K562 (cell line): ENCODE results near the gene ODAPH.

Experiments used
- BACH1 ChIP-seq: fragments of 200-800 bp; sonication (Bioruptor generic); IDR thresholded peaks from 2 replicates; pipeline ENCODE4 v1.6.1; 2016; ENCODE audit warnings: missing genetic modification characterization, missing compliant biosample characterization
- EZH2 ChIP-seq: IDR thresholded peaks from 2 replicates; pipeline ENCODE4 v1.6.1; 2012; ENCODE audit warnings: low read depth, mild to moderate bottlenecking, inconsistent platforms, low read length, borderline replicate concordance
- MAFK ChIP-seq: IDR thresholded peaks from 2 replicates; pipeline ENCODE4 v1.6.1; 2011; ENCODE audit warnings: low read length, improper control_type of control experiment
- MTF1 ChIP-seq: fragments of 250-450 bp; sonication (Bioruptor Pico); IDR thresholded peaks from 2 replicates; pipeline ENCODE4 v1.9.0; 2021; ENCODE audit warnings: moderate library complexity, mild to moderate bottlenecking, inconsistent platforms, borderline replicate concordance
- POLR2A ChIP-seq: fragments of 450-650 bp; conservative IDR thresholded peaks from 2 replicates; pipeline ENCODE4 v1.6.1; 2016
- RAD21 ChIP-seq, 2 experiments: fragments of 250-450 bp in 1 of 2; fragments of 450-650 bp in 1 of 2; sonication (Bioruptor Pico) in 1 of 2; formaldehyde crosslinking in 1 of 2; IDR thresholded peaks in 1 of 2; conservative IDR thresholded peaks in 1 of 2; 2 replicates each; pipeline versions ENCODE4 v1.4.0 to v1.8.0; 2020 to 2022; ENCODE audit warnings: mild to moderate bottlenecking in 2 of 2, moderate library complexity in 1 of 2
- SIN3A ChIP-seq, 2 experiments: fragments of 150-350 bp in 1 of 2; IDR thresholded peaks; 2 replicates each; pipeline ENCODE4 v1.6.1; 2011 to 2016; ENCODE audit warnings: borderline replicate concordance in 2 of 2, low read depth in 2 of 2, low read length in 2 of 2, mild to moderate bottlenecking in 2 of 2, moderate library complexity in 2 of 2; ENCODE audit not compliant: control insufficient read depth in 1 of 2
- STAT5B ChIP-seq: fragments of 250-450 bp; sonication (Bioruptor Pico); IDR thresholded peaks from 2 replicates; pipeline ENCODE4 v1.8.0; 2021; ENCODE audit warnings: mild to moderate bottlenecking, inconsistent platforms
- TBP ChIP-seq: optimal IDR thresholded peaks from 2 replicates; pipeline ENCODE3; 2011; ENCODE audit warnings: low read depth, low read length, improper control_type of control experiment
- TEAD4 ChIP-seq, 2 experiments: sonication (generic) in 1 of 2; formaldehyde crosslinking in 1 of 2; IDR thresholded peaks; 2 replicates each; pipeline versions ENCODE4 v1.6.1 to v1.8.0; 2012 to 2022; ENCODE audit warnings: borderline replicate concordance in 1 of 2, inconsistent platforms in 1 of 2, low read length in 1 of 2, mild to moderate bottlenecking in 1 of 2, missing genetic modification reagents in 1 of 2
- ZNF780A ChIP-seq: fragments of 250-450 bp; sonication (Bioruptor Pico); IDR thresholded peaks from 2 replicates; pipeline ENCODE4 v1.5.0; 2021; ENCODE audit warnings: mild to moderate bottlenecking
- TF ChIP-seq, protein P1 (sequence below): sonication (generic); formaldehyde crosslinking; IDR thresholded peaks from 2 replicates; pipeline ENCODE4 v1.8.1; 2023; ENCODE audit warnings: mild to moderate bottlenecking, missing genetic modification reagents, moderate library complexity

DNA sequence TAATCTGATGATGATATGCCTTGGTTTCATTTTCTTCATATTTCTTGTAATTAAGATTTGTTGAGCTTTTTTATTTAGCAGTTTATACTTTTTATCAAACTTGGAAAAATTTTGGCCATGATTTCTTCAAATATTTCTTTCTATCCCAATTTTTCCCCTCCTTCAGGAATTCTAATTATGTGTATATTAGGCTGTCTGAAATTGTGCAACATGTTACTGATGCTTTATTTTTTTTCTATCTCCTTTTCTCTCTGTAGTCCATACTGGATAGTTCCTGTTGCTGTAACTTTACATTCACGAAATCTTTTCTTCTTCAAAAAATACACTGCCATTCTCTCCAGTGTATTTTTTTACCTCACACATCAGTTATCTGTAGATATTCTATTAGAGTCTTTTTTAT, 30.8 kb upstream of the ODAPH start:
- TF ChIP-seq, protein P1, sequence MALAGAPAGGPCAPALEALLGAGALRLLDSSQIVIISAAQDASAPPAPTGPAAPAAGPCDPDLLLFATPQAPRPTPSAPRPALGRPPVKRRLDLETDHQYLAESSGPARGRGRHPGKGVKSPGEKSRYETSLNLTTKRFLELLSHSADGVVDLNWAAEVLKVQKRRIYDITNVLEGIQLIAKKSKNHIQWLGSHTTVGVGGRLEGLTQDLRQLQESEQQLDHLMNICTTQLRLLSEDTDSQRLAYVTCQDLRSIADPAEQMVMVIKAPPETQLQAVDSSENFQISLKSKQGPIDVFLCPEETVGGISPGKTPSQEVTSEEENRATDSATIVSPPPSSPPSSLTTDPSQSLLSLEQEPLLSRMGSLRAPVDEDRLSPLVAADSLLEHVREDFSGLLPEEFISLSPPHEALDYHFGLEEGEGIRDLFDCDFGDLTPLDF (CRISPR knock-in tag): no peak
- TF ChIP-seq BACH1 (tag) (no peak), MAFK (no peak), SIN3A (IDR thresholded peaks at IDR 0.05; ENCODE audit: borderline replicate concordance in 2 of 2, control insufficient read depth in 1 of 2, low read depth in 2 of 2, low read length in 2 of 2) (no peak), TBP (no peak), EZH2 (no peak), MTF1 (CRISPR knock-in tag) (no peak), ZNF780A (CRISPR knock-in tag) (no peak), TEAD4 (IDR thresholded peaks at IDR 0.05; ENCODE audit: low read length) (no peak), TEAD4 (CRISPR knock-in tag; IDR thresholded peaks at IDR 0.05; ENCODE audit: borderline replicate concordance) (no peak), POLR2A (no peak), RAD21 (CRISPR knock-in tag; conservative IDR thresholded peaks at IDR 0.05 in 1 of 2, IDR thresholded peaks at IDR 0.05 in 1 of 2) (no peak), STAT5B (CRISPR knock-in tag) (no peak)
